Activated naive CD8-positive, alpha-beta T cell treated with anti-CD3 and anti-CD28 coated beads, Interleukin-2, amount 10 ng/mL, durations not matched to agents 7 days and 5 days (primary cell): ENCODE results near the gene RPS6KA6. TPM values are rescaled to one million over a fixed set of nuclear protein-coding genes. Genes with fewer than 3 reads are reported as not detected.

Experiments
- ATAC-seq: fragments of 150-1000 bp; cut with Tn5 transposase; one replicate; pipeline ENCODE4 v1.10.0; 2021; ENCODE audit warnings: low read depth, moderate library complexity
- POLR2A ChIA-PET: fragments of 350-600 bp; sonication (Branson Sonifier 250); formaldehyde crosslinking; loops from one replicate; lab custom pipeline; 2021; ENCODE audit warnings: antibody characterized with exemption; lab: Charles Lee
- DNase-seq: peaks from one replicate; pipeline ENCODE4 v3.0.0; 2021
- H3K27ac Mint-ChIP-seq: one replicate; pipeline ENCODE4 v1.8.0; 2022; ENCODE audit warnings: mild to moderate bottlenecking, mixed read lengths
- H3K27me3 Mint-ChIP-seq: one replicate; pipeline ENCODE4 v1.8.0; 2022; ENCODE audit warnings: mild to moderate bottlenecking, moderate library complexity, mixed read lengths
- H3K36me3 Mint-ChIP-seq: one replicate; pipeline ENCODE4 v1.8.0; 2021; ENCODE audit warnings: mild to moderate bottlenecking, mixed read lengths
- H3K4me1 Mint-ChIP-seq: one replicate; pipeline ENCODE4 v1.8.0; 2021; ENCODE audit warnings: mixed read lengths
- H3K4me3 Mint-ChIP-seq: one replicate; pipeline ENCODE4 v1.8.0; 2022; ENCODE audit warnings: mild to moderate bottlenecking, moderate library complexity, mixed read lengths
- H3K9me3 Mint-ChIP-seq: one replicate; pipeline ENCODE4 v1.8.0; 2021; ENCODE audit warnings: mixed read lengths
- total RNA-seq, 2 experiments: library from RNA; stranded (reverse); gene quantifications; one replicate each; pipeline ENCODE4 v1.2.3, GENCODE V29; 2021

Gene RPS6KA6
- total RNA-seq, 2 experiments from 2014 or later: 0.51 TPM; not detected in 1

DNA sequence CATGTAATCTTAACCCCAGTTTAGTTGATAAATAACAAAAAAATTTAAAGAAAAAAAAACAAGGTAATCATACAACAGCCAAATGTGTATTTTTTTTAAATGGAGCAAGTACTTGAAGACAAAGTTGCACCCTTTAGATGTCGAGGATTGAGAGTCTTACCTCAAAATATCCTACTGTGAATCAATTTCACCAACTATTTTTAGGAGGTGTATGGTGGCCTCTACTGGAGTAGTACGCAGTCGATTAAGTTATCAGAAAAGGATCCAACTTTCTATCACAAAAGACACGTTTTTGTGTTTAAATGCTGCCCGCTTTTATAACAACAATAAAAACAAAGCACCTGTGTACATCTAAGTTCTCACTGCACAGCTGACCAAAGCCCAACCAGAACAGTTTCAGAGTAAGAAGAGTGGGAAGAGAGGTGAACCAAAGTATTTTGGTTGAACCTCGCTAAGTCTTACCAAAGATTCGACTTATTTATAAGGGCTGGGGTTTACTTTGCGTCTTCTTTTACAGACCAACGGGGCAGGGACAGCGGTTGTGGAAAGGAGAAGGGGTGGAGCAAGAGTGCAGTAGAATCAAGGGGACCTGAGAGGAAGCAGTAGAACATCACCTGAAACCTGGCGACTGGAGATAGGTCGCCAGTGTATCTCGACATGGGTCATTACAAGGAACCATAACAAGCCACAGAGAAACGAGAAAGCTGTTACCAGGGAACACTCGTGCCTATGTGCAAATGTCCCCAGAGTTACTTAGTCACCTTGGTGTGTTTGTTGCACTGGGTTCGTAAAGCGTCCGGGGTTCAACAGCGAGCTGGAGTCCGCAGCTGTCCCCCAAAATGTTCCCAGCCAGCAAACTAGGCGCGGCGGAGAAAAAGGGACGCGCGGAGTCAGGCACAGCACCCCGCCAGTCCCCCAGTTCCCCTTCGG lies 1.1 kb downstream of the RPS6KA6 start:
- peaks cover 13% of the 10 kb centered on the region for H3K27me3 Mint-ChIP-seq
- peak overlapping the region; percentile 37 for H3K4me3 Mint-ChIP-seq
- ATAC-seq: no peak

DNA sequence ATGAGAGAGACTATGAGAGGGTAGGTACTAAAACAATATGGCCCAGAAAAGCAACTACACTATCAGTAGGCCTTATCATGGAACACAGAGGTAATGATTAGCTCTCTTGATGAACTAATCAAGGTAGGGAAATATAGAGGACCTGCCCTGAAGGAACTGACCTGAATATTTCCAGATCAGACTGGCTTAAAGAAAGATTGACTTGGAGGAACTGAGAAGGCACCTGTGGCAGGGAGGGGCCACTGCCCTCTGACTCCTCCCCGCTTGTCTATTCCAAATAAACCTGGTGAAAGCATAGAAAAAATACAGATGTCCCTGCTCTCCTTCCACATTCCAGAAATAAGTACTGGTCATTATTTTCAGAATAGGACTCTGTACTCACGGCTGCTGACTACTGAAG lies 5.5 kb downstream of the RPS6KA6 start:
- POLR2A ChIA-PET: no interaction called here
- no peak for ATAC-seq
- Mint-ChIP-seq H3K36me3 (no peaks in the 10 kb centered on the region), H3K27ac (no peak overlapping the region), H3K27me3 (peaks cover 10% of the 10 kb centered on the region), H3K4me3 (no peak overlapping the region), H3K9me3 (no peaks in the 10 kb centered on the region), H3K4me1 (no peaks in the 10 kb centered on the region)
- no peak for DNase-seq

More for the DNA sequence above, 1.1 kb downstream of the RPS6KA6 start:
- no peaks in the 10 kb centered on the region for H3K36me3 Mint-ChIP-seq
- peaks cover 2% of the 10 kb centered on the region for H3K9me3 Mint-ChIP-seq
- H3K4me1 Mint-ChIP-seq: peaks cover 1% of the 10 kb centered on the region
- POLR2A ChIA-PET: no interaction called here
- DNase-seq: no peak
- no peak overlapping the region for H3K27ac Mint-ChIP-seq

DNA sequence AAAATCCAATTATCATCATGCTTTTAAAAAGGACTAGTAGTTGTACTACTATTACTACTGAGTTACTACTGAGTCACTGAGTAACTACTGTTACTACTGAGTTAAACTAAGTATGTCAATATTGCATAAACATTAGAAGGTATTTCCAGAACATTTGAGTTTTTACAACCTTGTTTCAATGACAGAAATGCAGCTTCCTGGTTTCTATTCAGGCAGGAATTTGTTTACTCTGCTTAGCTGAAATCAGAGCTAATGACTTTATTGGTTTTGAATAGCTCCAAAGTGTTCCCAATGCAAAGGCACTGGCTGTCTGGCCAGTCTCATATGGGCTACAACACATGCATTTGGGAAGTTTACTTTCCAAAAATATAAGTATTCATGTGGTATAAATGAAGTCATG lies 12.0 kb downstream of the RPS6KA6 start:
- ATAC-seq: no peak
- H3K4me1 Mint-ChIP-seq: no peaks in the 10 kb centered on the region
- H3K4me3 Mint-ChIP-seq: no peak overlapping the region
- H3K27me3 Mint-ChIP-seq: peaks cover 2% of the 10 kb centered on the region
- H3K9me3 Mint-ChIP-seq: no peaks in the 10 kb centered on the region
- no peak for DNase-seq
- H3K27ac Mint-ChIP-seq: no peak overlapping the region
- POLR2A ChIA-PET: no interaction called here
- no peaks in the 10 kb centered on the region for H3K36me3 Mint-ChIP-seq

DNA sequence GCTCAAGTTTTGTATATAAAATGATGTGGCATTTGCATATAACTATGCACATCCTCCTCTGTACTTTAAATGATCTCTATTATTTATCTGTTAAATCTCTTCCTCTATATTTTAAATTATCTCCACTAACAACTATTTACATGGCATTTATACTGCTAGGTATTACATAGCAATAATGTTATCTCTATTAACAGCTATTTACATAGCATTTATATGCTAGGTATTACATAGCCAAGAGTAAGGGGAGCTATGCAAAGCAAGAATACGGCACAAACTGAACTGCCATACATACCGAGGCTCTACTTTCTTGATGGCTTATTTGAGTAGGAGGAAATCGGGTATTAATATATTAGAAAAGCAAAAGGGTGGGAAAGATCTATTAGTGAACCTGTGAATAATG lies 12.7 kb downstream of the RPS6KA6 start:
- H3K4me1 Mint-ChIP-seq: no peaks in the 10 kb centered on the region
- H3K9me3 Mint-ChIP-seq: no peaks in the 10 kb centered on the region
- no peak overlapping the region for H3K27ac Mint-ChIP-seq
- no peaks in the 10 kb centered on the region for H3K36me3 Mint-ChIP-seq
- ATAC-seq (no peak), DNase-seq (no peak)
- H3K27me3 Mint-ChIP-seq: peaks cover 2% of the 10 kb centered on the region
- POLR2A ChIA-PET: no interaction called here
- no peak overlapping the region for H3K4me3 Mint-ChIP-seq

DNA sequence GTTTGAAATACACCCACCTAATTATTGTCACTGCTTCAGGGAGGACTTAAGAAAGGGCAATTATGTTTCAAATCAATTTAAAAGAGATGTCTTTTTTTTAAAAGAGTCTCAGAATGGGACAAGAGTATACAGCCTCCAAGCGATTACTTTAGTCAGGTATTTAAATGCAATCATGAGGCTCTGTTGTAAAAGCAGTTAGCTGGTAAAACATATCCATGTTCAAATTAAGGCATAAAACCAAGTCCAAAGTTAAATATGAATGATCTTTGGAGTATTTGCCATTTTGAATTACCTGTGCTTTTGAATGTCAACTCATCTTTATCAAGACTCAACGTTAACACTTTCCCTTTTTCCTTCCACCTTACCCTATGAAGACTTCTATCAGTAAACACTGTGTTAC lies 13.7 kb downstream of the RPS6KA6 start:
- H3K27ac Mint-ChIP-seq: no peak overlapping the region
- DNase-seq: no peak
- H3K4me3 Mint-ChIP-seq: no peak overlapping the region
- POLR2A ChIA-PET: no interaction called here
- ATAC-seq: no peak
- H3K9me3 Mint-ChIP-seq: no peaks in the 10 kb centered on the region
- H3K27me3 Mint-ChIP-seq: peaks cover 2% of the 10 kb centered on the region
- H3K4me1 Mint-ChIP-seq: no peaks in the 10 kb centered on the region
- no peaks in the 10 kb centered on the region for H3K36me3 Mint-ChIP-seq

DNA sequence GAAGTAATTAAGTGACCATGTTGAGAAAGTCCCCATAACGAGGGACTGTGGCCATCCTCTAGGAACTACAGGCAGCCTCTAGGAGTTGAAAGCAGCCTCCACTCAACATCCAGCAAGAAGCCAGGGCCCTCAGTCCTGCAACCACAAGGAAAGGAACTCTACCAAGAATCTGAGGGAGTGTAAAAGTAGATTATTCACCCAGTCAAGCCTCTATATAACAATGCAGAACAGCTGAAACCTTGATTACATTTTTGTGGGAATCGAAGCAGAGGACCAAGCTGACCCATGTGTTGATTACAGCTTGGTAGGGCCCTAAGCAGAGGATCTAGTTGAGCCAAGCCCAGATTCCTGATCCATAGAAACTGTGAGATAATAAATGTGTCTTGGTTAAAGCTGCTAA lies 17.1 kb downstream of the RPS6KA6 start:
- Mint-ChIP-seq H3K4me1 (no peaks in the 10 kb centered on the region), H3K27ac (no peak overlapping the region), H3K9me3 (no peaks in the 10 kb centered on the region), H3K4me3 (no peak overlapping the region), H3K27me3 (no peaks in the 10 kb centered on the region), H3K36me3 (no peaks in the 10 kb centered on the region)
- no peak for DNase-seq
- ATAC-seq: no peak
- POLR2A ChIA-PET: no interaction called here

DNA sequence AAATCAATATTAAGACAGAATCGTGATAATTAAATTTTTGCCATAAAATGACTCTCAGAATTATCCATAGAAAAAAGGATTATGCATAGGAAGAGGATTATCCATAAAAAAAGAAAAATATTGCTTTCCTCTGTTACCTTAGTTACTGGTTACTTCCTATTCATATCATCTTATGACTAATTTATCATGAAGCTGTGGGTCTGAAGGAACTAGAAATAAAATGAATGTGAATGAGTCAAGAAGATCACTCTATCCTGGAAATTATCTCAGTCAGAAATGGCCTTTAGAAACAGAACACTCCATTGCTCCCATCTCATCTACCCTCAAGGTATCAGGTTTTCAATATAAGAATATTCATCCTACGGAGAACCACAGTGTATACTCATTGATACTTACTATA lies 19.4 kb downstream of the RPS6KA6 start:
- no peaks in the 10 kb centered on the region for H3K9me3 Mint-ChIP-seq
- ATAC-seq: no peak
- no peak overlapping the region for H3K4me3 Mint-ChIP-seq
- no peaks in the 10 kb centered on the region for H3K36me3 Mint-ChIP-seq
- no peak overlapping the region for H3K27ac Mint-ChIP-seq
- no peaks in the 10 kb centered on the region for H3K4me1 Mint-ChIP-seq
- no peaks in the 10 kb centered on the region for H3K27me3 Mint-ChIP-seq
- POLR2A ChIA-PET: no interaction called here
- no peak for DNase-seq

DNA sequence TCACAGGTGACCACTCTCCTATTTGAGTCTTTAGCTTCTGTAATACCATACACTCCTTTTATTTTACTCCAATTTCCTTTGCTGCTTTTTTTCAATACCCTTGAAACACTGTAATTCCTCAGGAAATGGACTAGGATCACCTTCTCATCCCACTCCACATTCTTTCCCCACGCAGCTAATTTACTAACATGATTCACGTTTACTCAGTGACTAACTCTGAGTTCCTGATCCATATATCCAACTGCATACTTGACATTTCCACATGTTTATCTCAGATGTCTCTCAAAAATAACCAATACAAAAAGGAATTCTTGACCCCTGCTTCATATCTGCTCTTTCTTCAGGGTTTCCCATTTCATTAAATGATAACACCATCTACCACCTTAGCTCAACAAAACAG lies 19.9 kb downstream of the RPS6KA6 start:
- DNase-seq: no peak
- Mint-ChIP-seq H3K4me1 (no peaks in the 10 kb centered on the region), H3K27me3 (no peaks in the 10 kb centered on the region), H3K9me3 (no peaks in the 10 kb centered on the region), H3K27ac (no peak overlapping the region), H3K4me3 (no peak overlapping the region), H3K36me3 (no peaks in the 10 kb centered on the region)
- POLR2A ChIA-PET: no interaction called here
- no peak for ATAC-seq

DNA sequence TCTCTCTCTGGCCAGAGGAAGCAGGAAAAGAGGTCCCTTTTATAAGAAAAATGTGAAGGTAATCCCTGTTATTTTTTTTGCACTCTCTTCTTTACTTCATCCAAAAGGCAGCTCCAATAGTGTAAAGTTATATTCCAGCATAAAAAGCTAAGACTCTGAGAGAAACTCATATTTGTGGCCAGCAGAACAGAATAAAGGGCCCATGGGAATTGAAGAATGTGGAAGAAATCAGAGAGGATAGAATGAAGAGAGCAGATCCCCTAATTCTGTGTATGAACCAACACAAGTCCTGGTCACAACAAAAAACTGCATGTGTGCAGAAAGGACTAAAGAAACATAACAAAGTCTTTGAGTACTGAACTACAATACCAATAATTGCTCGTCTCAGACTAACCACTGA lies 22.3 kb downstream of the RPS6KA6 start:
- Mint-ChIP-seq H3K27ac (no peak overlapping the region), H3K27me3 (no peaks in the 10 kb centered on the region), H3K36me3 (no peaks in the 10 kb centered on the region), H3K9me3 (no peaks in the 10 kb centered on the region), H3K4me1 (no peaks in the 10 kb centered on the region), H3K4me3 (no peak overlapping the region)
- ATAC-seq: no peak
- POLR2A ChIA-PET: no interaction called here
- DNase-seq: no peak

DNA sequence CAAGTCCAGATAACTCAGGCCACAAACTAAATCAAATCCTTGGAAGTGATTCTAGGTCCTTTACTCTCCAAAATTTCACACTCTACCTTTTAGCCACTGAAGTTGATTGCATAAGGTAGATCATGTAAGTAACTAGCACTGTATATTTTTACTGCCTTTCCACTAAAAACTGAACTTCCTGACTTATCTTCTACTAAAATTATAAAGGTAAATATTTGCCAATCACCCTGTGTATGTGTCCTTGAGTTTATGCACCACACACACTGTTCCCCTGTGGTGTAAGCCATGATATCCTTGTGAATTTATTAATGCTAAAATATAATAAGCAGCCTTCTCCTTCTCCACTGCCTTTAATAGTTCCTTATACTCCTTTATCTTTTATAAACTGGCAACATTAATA lies 25.6 kb downstream of the RPS6KA6 start:
- Mint-ChIP-seq H3K4me3 (no peak overlapping the region), H3K27ac (no peak overlapping the region), H3K4me1 (no peaks in the 10 kb centered on the region), H3K36me3 (no peaks in the 10 kb centered on the region), H3K27me3 (no peaks in the 10 kb centered on the region), H3K9me3 (no peaks in the 10 kb centered on the region)
- ATAC-seq (no peak), DNase-seq (no peak)
- POLR2A ChIA-PET: no interaction called here

DNA sequence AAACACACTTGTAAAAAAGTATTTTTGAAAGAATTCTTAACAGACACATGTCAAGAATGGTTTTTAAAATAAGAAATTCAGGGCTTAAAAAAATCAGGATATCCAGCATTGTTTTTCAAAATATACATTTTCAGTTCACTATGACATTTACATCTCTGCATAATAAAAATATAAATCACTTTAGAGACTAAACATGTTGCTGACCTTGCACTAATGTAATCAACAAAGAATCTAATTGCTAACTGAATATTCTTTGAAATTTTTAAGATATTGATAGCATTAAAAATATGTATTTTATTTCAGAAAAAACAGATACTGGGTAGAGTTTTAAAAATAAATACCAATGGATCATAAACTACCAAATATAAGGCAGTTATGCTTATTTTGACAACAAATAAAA lies 26.4 kb downstream of the RPS6KA6 start:
- Mint-ChIP-seq H3K4me1 (no peaks in the 10 kb centered on the region), H3K27me3 (no peaks in the 10 kb centered on the region), H3K36me3 (no peaks in the 10 kb centered on the region), H3K4me3 (no peak overlapping the region), H3K27ac (no peak overlapping the region), H3K9me3 (no peaks in the 10 kb centered on the region)
- POLR2A ChIA-PET: no interaction called here
- DNase-seq (no peak), ATAC-seq (no peak)

DNA sequence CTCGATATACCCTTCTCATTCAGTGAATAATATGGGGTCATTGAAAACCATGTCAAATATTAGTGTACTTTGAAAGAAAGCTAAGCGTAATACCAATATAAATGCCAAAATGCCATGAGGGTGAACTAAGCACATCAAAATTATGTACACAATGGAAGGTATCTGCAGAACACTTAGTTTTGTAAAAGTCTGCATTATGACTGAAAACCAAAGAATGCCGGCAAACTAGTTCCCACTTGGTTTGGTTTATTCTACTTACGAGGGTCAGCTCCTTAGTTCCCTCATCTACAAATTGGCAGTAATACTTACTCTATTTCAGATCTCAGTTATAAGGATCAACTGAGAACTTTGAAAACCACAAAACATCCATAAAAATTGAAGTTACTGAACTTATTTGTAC lies 27.3 kb downstream of the RPS6KA6 start:
- no peaks in the 10 kb centered on the region for H3K36me3 Mint-ChIP-seq
- no peak for DNase-seq
- no peaks in the 10 kb centered on the region for H3K27me3 Mint-ChIP-seq
- H3K9me3 Mint-ChIP-seq: no peaks in the 10 kb centered on the region
- no peak overlapping the region for H3K27ac Mint-ChIP-seq
- H3K4me1 Mint-ChIP-seq: no peaks in the 10 kb centered on the region
- no peak overlapping the region for H3K4me3 Mint-ChIP-seq
- ATAC-seq: no peak
- POLR2A ChIA-PET: no interaction called here

DNA sequence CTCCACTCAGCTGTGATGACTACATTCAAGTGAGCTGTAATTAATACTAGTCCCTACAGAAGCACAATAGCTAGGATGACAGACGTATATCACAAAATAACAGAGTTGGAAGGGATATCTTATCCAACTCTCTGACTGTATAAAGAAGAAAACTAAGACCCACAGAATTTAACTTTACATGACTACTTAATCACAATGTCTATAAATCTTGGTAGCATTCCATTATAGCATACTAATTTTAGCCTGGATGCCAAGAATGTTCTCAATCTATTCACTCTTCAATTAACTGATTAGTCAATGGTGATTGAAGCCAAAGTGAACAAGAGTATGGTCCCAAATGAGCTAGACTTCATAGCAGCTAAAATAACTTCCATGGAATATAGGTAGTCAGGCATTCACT lies 31.2 kb downstream of the RPS6KA6 start:
- Mint-ChIP-seq H3K4me3 (no peak overlapping the region), H3K27ac (no peak overlapping the region), H3K36me3 (no peaks in the 10 kb centered on the region), H3K27me3 (no peaks in the 10 kb centered on the region), H3K9me3 (no peaks in the 10 kb centered on the region), H3K4me1 (no peaks in the 10 kb centered on the region)
- DNase-seq: no peak
- POLR2A ChIA-PET: no interaction called here
- ATAC-seq: no peak

DNA sequence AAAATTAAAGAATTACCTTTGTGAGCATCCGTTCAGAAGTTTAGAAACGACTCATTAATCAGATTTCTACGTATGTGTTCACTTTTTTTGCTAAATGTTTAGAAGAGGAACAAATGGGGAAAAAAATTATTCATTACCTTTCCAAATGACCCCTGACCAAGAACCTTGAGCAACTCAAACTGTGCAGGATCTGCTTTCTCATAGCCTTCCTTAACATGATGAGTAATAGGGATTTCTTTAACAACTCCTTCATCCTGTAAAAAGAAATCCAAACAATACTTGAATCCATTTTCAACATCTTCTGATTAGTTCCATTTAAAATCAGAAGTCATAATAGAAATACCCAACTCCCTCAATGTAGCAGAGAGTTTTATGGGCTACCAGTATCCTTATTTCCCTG lies 32.1 kb downstream of the RPS6KA6 start:
- POLR2A ChIA-PET: no interaction called here
- H3K27ac Mint-ChIP-seq: no peak overlapping the region
- no peak for DNase-seq
- H3K9me3 Mint-ChIP-seq: no peaks in the 10 kb centered on the region
- no peak overlapping the region for H3K4me3 Mint-ChIP-seq
- H3K4me1 Mint-ChIP-seq: no peaks in the 10 kb centered on the region
- H3K36me3 Mint-ChIP-seq: no peaks in the 10 kb centered on the region
- no peak for ATAC-seq
- H3K27me3 Mint-ChIP-seq: no peaks in the 10 kb centered on the region
